Measurements from ENCODE around the gene GLMP. TPM values are rescaled to one million over a fixed set of nuclear protein-coding genes. Genes with fewer than 3 reads are reported as not detected.

The GLMP gene
- total RNA-seq (2021) (27.8 and 29.2 TPM in 2 replicates), Bru-seq, nascent RNA (percentile 46 among the genes with signal in this experiment), BruChase-seq, experiment 1, labeled RNA remaining after a 2-hour chase (percentile 57 among the genes with signal in this experiment), BruChase-seq, experiment 2, labeled RNA remaining after a 6-hour chase (percentile 67 among the genes with signal in this experiment)
- long read RNA-seq, transcript GLMP-201 (6 exons, 1,604 nt): major isoform, 23 of 45 reads
- long read RNA-seq, partial matches to known transcripts: 4 of 45 reads
- long read RNA-seq, other reads (novel, unspliced or antisense): 10 of 45 reads

GRCh38 chr1:156295391-156295947 lies at the start of gene GLMP:
Gene GLMP (minus strand): TSS chr1:156295679. CDS start chr1:156295645, 34 bp downstream.
- ChIA-PET POLR2A (ENCODE audit: unreplicated experiment) (interaction anchor here (0.6 kb wide), 2 partner anchors 11 to 32 kb away, joined by 3 read pairs; partner anchors contain the start of gene TMEM79), CTCF (interaction anchor here (0.6 kb wide), 1 partner anchor 63 kb away, joined by 3 read pairs; no protein-coding TSS in a partner anchor)
- Histone ChIP-seq H3K27ac (no peak within 1 kb of the TSS), H3K4me2 (peak within 1 kb of the TSS; percentile 96), H3K9me2 (ENCODE audit: insufficient read depth) (no peaks in the 10 kb centered on the region), H3K4me1 (replicated peaks; ENCODE audit: insufficient read depth) (peaks cover 8% of the 10 kb centered on the region; the same call in 1 of the 2 replicates), H3F3A (ENCODE audit: insufficient read depth, low read depth) (peaks cover 15% of the 10 kb centered on the region; the same call in 1 of the 2 replicates), H3K36me3 (ENCODE audit: low read depth) (no peaks in the 10 kb centered on the region), H2AFZ (peak within 1 kb of the TSS; percentile 95), H4K20me1 (ENCODE audit: insufficient read depth) (no peaks in the 10 kb centered on the region), H3K79me2 (ENCODE audit: low read depth) (no peaks in the 10 kb centered on the region), H3K9me3 (ENCODE audit: insufficient read depth, low read depth) (no peaks in the 10 kb centered on the region), H3K4me3 (peak within 1 kb of the TSS; percentile 80), H3K27me3 (ENCODE audit: insufficient read depth, low read depth) (no peaks in the 10 kb centered on the region)
- intact Hi-C loops (cut with micrococcal nuclease; ENCODE audit: unreplicated experiment): no loop called here
- BruUV-seq (replicated peaks): no TSS peak
- TF ChIP-seq EZH2 (IDR thresholded peaks at IDR 0.05; ENCODE audit: low read depth) (no peak), CTCF (conservative IDR thresholded peaks at IDR 0.05) (no peak)
- DNase-seq: peak in 1 of 2 experiments; percentile 40

- peaks cover 13% of the 10 kb centered on the region; the same call in 1 of the 2 replicates for H3F3A ChIP-seq (ENCODE audit: insufficient read depth, low read depth)
- no peaks in the 10 kb centered on the region for H3K79me2 ChIP-seq (ENCODE audit: low read depth)
- H3K9me3 ChIP-seq (ENCODE audit: insufficient read depth, low read depth): no peaks in the 10 kb centered on the region
- H3K27ac ChIP-seq: no peak overlapping the region
- intact Hi-C loops (cut with micrococcal nuclease; ENCODE audit: unreplicated experiment): no loop called here
- H4K20me1 ChIP-seq (ENCODE audit: insufficient read depth): no peaks in the 10 kb centered on the region
- 0 out of 2 replicates have a peak, but pooled peaks cover under 1% of the 10 kb centered on the region for H3K4me1 ChIP-seq (replicated peaks; ENCODE audit: insufficient read depth)
- no TSS peak for BruUV-seq (replicated peaks)
- H3K4me2 ChIP-seq: no peak overlapping the region
- H3K27me3 ChIP-seq (ENCODE audit: insufficient read depth, low read depth): no peaks in the 10 kb centered on the region
- H3K4me3 ChIP-seq: no peak overlapping the region
- no peak for DNase-seq
- H3K9me2 ChIP-seq (ENCODE audit: insufficient read depth): no peaks in the 10 kb centered on the region
- H2AFZ ChIP-seq: no peak overlapping the region
- TF ChIP-seq EZH2 (IDR thresholded peaks at IDR 0.05; ENCODE audit: low read depth) (no peak), CTCF (conservative IDR thresholded peaks at IDR 0.05) (no peak)
- ChIA-PET CTCF (interaction anchor here (0.6 kb wide), 1 partner anchor 17 kb away, joined by 3 read pairs; no protein-coding TSS in a partner anchor), POLR2A (ENCODE audit: unreplicated experiment) (interaction anchor here (0.6 kb wide), 1 partner anchor 15 kb away, joined by 4 read pairs; no protein-coding TSS in a partner anchor)
- no peaks in the 10 kb centered on the region for H3K36me3 ChIP-seq (ENCODE audit: low read depth)
Measured at GRCh38 chr1:156344409-156344808, 48.9 kb upstream of the GLMP start.

DNA sequence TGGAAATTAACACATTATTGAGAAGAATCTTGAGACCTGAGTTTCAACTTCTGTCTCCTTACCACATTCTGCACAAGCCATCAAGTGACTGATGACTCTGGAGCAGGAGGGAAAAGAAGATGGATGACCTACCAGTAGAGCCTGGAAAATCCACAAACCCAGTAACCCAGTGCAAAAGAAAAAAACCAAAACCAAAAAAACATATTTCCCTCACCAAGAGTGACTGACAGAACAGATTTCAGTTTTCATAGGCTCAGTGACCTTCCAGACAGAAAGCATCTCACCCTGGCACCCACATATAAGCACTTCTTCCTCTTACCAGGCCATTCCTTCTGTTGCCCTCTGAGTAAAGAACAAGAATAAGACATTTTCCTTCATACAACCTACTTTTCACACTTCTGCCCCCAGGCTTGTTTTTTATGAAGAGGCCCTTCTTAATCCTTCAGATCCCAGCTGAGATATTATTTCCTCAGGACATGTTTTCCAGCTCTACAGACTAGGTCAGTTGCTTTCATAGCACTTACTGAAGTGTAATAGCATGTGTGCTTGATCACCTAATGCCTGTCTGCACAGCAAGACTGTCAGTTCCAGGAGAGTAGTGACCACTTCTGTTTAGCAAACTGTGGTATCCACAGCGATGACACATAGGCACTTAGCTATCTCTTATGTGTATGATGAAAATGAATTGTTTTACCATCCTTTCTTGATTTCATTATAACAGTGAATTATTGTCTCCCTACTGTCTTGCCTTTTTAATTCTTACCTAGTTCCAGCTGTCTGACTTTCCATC lies 46.9 kb upstream of the GLMP start:
- no peak for DNase-seq

More for the DNA sequence above, 46.9 kb upstream of the GLMP start:
- no peak overlapping the region for H2AFZ ChIP-seq
- H3K27ac ChIP-seq: no peak overlapping the region
- H3K4me3 ChIP-seq: no peak overlapping the region
- no peaks in the 10 kb centered on the region for H3K9me3 ChIP-seq (ENCODE audit: insufficient read depth, low read depth)
- intact Hi-C loops (cut with micrococcal nuclease; ENCODE audit: unreplicated experiment): no loop called here
- H3K4me2 ChIP-seq: no peak overlapping the region
- ChIA-PET POLR2A (ENCODE audit: unreplicated experiment) (interaction anchor here (0.6 kb wide), 1 partner anchor 257 kb away, joined by 3 read pairs; no protein-coding TSS in a partner anchor), CTCF (no interaction called here)
- no peaks in the 10 kb centered on the region for H3K36me3 ChIP-seq (ENCODE audit: low read depth)
- TF ChIP-seq CTCF (conservative IDR thresholded peaks at IDR 0.05) (no peak), EZH2 (IDR thresholded peaks at IDR 0.05; ENCODE audit: low read depth) (no peak)
- no peaks in the 10 kb centered on the region for H3K9me2 ChIP-seq (ENCODE audit: insufficient read depth)
- no TSS peak for BruUV-seq (replicated peaks)
- no peaks in the 10 kb centered on the region for H3K27me3 ChIP-seq (ENCODE audit: insufficient read depth, low read depth)
- peaks cover 24% of the 10 kb centered on the region; the same call in 1 of the 2 replicates for H3F3A ChIP-seq (ENCODE audit: insufficient read depth, low read depth)
- H3K4me1 ChIP-seq (replicated peaks; ENCODE audit: insufficient read depth): 0 out of 2 replicates have a peak, but pooled peaks cover 4% of the 10 kb centered on the region
- no peaks in the 10 kb centered on the region for H4K20me1 ChIP-seq (ENCODE audit: insufficient read depth)
- peaks cover 7% of the 10 kb centered on the region for H3K79me2 ChIP-seq (ENCODE audit: low read depth)
